GM21447 (cell line): ENCODE measurements around the gene TPCN2.

Experiments
- ATAC-seq: cut with Tn5 transposase; IDR thresholded peaks from one replicate; pipeline ENCODE4 v1.9.1; 2021; ENCODE audit not compliant: unreplicated experiment

The TPCN2 gene

GRCh38 chr11:69010361-69010891 lies 38.3 kb upstream of the TPCN2 start:
- no peak for ATAC-seq

- ATAC-seq = no peak
Measured at GRCh38 chr11:69010964-69011623, 37.6 kb upstream of the TPCN2 start.

GRCh38 chr11:69011624-69012091 lies 37.1 kb upstream of the TPCN2 start:
- no peak for ATAC-seq

GRCh38 chr11:69012092-69013008 lies 36.4 kb upstream of the TPCN2 start:
- ATAC-seq = no peak

- no peak for ATAC-seq
Measured at GRCh38 chr11:69013009-69013951, 35.5 kb upstream of the TPCN2 start, which contains the start of gene MRGPRF. Gene MRGPRF (minus strand): TSS chr11:69013246. CDS start chr11:69009901, 3,345 bp downstream.

- ATAC-seq = no peak
Measured at GRCh38 chr11:69014084-69014851, 34.5 kb upstream of the TPCN2 start.

- no peak for ATAC-seq
Measured at GRCh38 chr11:69014898-69015549, 33.7 kb upstream of the TPCN2 start.

- ATAC-seq = no peak
Measured at GRCh38 chr11:69017951-69018350, 30.8 kb upstream of the TPCN2 start.

GRCh38 chr11:69018924-69019323 lies 29.8 kb upstream of the TPCN2 start:
- no peak for ATAC-seq

- no peak for ATAC-seq
Measured at GRCh38 chr11:69022260-69022659, 26.5 kb upstream of the TPCN2 start.

GRCh38 chr11:69024509-69024908 lies 24.2 kb upstream of the TPCN2 start:
- ATAC-seq = no peak

GRCh38 chr11:69027704-69028372 lies 20.9 kb upstream of the TPCN2 start:
- no peak for ATAC-seq

- no peak for ATAC-seq
Measured at GRCh38 chr11:69030301-69030700, 18.4 kb upstream of the TPCN2 start.

GRCh38 chr11:69032833-69033232 lies 15.9 kb upstream of the TPCN2 start:
- no peak for ATAC-seq

- no peak for ATAC-seq
Measured at GRCh38 chr11:69033431-69033830, 15.3 kb upstream of the TPCN2 start.

GRCh38 chr11:69034123-69034867 lies 14.4 kb upstream of the TPCN2 start:
- no peak for ATAC-seq

GRCh38 chr11:69035150-69035945 lies 13.4 kb upstream of the TPCN2 start:
- no peak for ATAC-seq
